Smooth muscle cell (in vitro differentiated cells): ENCODE results near the gene IL7R. TPM values are rescaled to one million over a fixed set of nuclear protein-coding genes. Genes with fewer than 3 reads are reported as not detected.

Experiments used
- DNase-seq: peaks from one replicate; lab custom pipeline; 2025; ENCODE audit not compliant: unreplicated experiment; lab: John Stamatoyannopoulos, UW
- H2AFZ ChIP-seq: fragments of 200-600 bp; sonication (generic); 2 replicates; pipeline ENCODE4 v1.6.0; 2016; ENCODE audit warnings: antibody characterized with exemption, low read depth, mild to moderate bottlenecking
- H3F3A ChIP-seq: fragments of 200-600 bp; sonication (generic); 2 replicates; pipeline ENCODE4 v1.6.0; 2017; ENCODE audit warnings: antibody characterized with exemption, low read depth
- H3K27ac ChIP-seq: fragments of 200-600 bp; sonication (generic); 2 replicates; pipeline ENCODE4 v1.5.1; 2016; ENCODE audit warnings: low read depth, mild to moderate bottlenecking
- H3K27me3 ChIP-seq: fragments of 200-600 bp; sonication (generic); 2 replicates; pipeline ENCODE4 v1.6.1; 2016; ENCODE audit warnings: low read depth, mild to moderate bottlenecking
- H3K36me3 ChIP-seq: fragments of 200-600 bp; sonication (generic); 2 replicates; pipeline ENCODE4 v1.5.1; 2016; ENCODE audit warnings: low read depth
- H3K4me1 ChIP-seq: fragments of 200-600 bp; sonication (generic); 2 replicates; pipeline ENCODE4 v1.5.1; 2016; ENCODE audit warnings: low read depth
- H3K4me2 ChIP-seq: fragments of 200-600 bp; sonication (generic); 2 replicates; pipeline ENCODE4 v1.6.0; 2016; ENCODE audit warnings: mild to moderate bottlenecking
- H3K4me3 ChIP-seq: fragments of 200-600 bp; sonication (generic); 2 replicates; pipeline ENCODE4 v1.5.1; 2016; ENCODE audit warnings: mild to moderate bottlenecking
- H3K79me2 ChIP-seq: fragments of 200-600 bp; sonication (generic); 2 replicates; pipeline ENCODE4 v1.6.0; 2016; ENCODE audit warnings: low read depth, mild to moderate bottlenecking
- H3K9ac ChIP-seq: fragments of 200-600 bp; sonication (generic); 2 replicates; pipeline ENCODE4 v1.6.0; 2016; ENCODE audit warnings: low read depth
- H3K9me3 ChIP-seq: fragments of 200-600 bp; sonication (generic); replicated peaks from 2 replicates; pipeline ENCODE4 v1.5.1; 2016; ENCODE audit warnings: low read depth
- H4K20me1 ChIP-seq: fragments of 200-600 bp; sonication (generic); 2 replicates; pipeline ENCODE4 v1.6.0; 2016; ENCODE audit warnings: low read depth
- CTCF ChIP-seq: fragments of 200-600 bp; sonication (generic); IDR thresholded peaks from 2 replicates; pipeline ENCODE4 v1.5.1; 2017; ENCODE audit warnings: borderline replicate concordance, mild to moderate bottlenecking, antibody characterized with exemption; ENCODE audit not compliant: insufficient read depth, poor library complexity, severe bottlenecking
- WGBS: methylation state at CpG from one replicate; pipeline ENCODE4 v1.1.7; 2016; ENCODE audit warnings: low lambda C conversion rate; 5-methylcytosine and 5-hydroxymethylcytosine counted together
- polyA plus RNA-seq: library from polyadenylated mRNA; unstranded; fragments of >200 nt; fragmentation: Nextera tagmentation; extraction: Ambion mirVana; gene quantifications from 2 replicates; pipeline ENCODE4 v1.2.1, GENCODE V29; 2016
- total RNA-seq: library from RNA; depleted of rRNA; stranded (reverse); fragments of >200 nt; gene quantifications from 2 replicates; pipeline ENCODE4 v1.2.3, GENCODE V29; 2014

Gene IL7R
- total and polyA plus RNA-seq, 2 experiments from 2014 or later: 4.4 to 15.9 TPM

DNA sequence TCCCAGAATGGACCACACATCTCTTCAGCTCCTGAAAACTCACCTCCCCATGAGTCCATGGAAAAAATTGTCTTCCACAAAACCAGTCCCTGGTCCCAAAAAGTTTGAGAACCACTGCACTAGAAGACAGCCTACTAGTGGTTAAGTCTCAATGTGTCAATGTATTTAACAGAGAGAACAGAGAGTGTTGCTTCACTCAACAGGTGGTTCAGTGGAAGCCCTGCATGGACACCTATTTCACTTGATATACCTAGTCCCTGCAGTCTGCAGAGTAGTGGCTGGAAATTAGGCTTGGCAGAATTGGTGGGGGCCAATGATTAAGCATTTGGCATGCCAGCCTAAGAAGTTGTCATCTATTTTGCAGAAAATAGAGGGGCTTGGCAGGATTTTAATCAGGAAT, 23.0 kb downstream of the IL7R start:
- H2AFZ ChIP-seq: no peak overlapping the region
- peaks cover 5% of the 10 kb centered on the region for H3K4me1 ChIP-seq
- no peak for TF ChIP-seq CTCF
- no peak overlapping the region for H3K4me3 ChIP-seq
- no peak overlapping the region for H3K27ac ChIP-seq
- no peaks in the 10 kb centered on the region for H3K79me2 ChIP-seq
- H3K9ac ChIP-seq: no peak overlapping the region
- H3K9me3 ChIP-seq: no peaks in the 10 kb centered on the region
- no peak for DNase-seq
- H3K4me2 ChIP-seq: no peak overlapping the region
- H4K20me1 ChIP-seq: no peaks in the 10 kb centered on the region
- no peaks in the 10 kb centered on the region for H3K27me3 ChIP-seq
- no peaks in the 10 kb centered on the region for H3F3A ChIP-seq
- H3K36me3 ChIP-seq: no peaks in the 10 kb centered on the region

GRCh38 chr5:35880156-35880555, 23.5 kb downstream of the IL7R start:
- H3K4me2 ChIP-seq: no peak overlapping the region
- H3K79me2 ChIP-seq: no peaks in the 10 kb centered on the region
- no peaks in the 10 kb centered on the region for H3K27me3 ChIP-seq
- TF ChIP-seq CTCF: no peak
- H3K4me3 ChIP-seq: no peak overlapping the region
- peaks cover 9% of the 10 kb centered on the region for H3K4me1 ChIP-seq
- no peak overlapping the region for H3K9ac ChIP-seq
- H3F3A ChIP-seq: peaks cover 4% of the 10 kb centered on the region
- WGBS: 95% methylated on average over 1 of the region's 1 CpG
- DNase-seq: no peak
- no peak overlapping the region for H2AFZ ChIP-seq
- H3K27ac ChIP-seq: no peak overlapping the region
- no peaks in the 10 kb centered on the region for H3K9me3 ChIP-seq
- H3K36me3 ChIP-seq: no peaks in the 10 kb centered on the region
- H4K20me1 ChIP-seq: no peaks in the 10 kb centered on the region

DNA sequence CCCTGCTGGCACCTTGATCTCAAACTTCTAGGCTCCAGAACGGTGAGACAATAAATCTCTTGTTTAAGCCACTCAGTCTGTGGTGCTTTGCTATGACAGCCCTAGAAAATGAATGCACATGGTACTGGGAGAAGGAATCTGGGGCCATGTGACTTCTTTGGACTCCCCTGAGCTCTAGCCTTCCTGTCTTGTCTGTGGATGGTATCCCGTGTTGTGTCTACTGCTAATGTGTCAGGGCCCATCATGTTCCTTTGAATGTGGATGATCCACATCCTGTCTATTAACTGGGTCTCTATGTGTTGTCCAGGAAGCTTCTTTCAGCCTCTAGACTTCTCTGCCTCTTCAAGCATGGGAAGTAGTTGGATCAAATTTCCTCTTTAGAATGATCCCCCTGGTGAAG, 25.1 kb downstream of the IL7R start:
- no peaks in the 10 kb centered on the region for H3K9me3 ChIP-seq
- H3K79me2 ChIP-seq: no peaks in the 10 kb centered on the region
- no peak overlapping the region for H2AFZ ChIP-seq
- peaks cover 9% of the 10 kb centered on the region for H3K4me1 ChIP-seq
- no peak overlapping the region for H3K9ac ChIP-seq
- H3K4me2 ChIP-seq: no peak overlapping the region
- no peak overlapping the region for H3K4me3 ChIP-seq
- H3F3A ChIP-seq: peaks cover 4% of the 10 kb centered on the region
- no peak for TF ChIP-seq CTCF
- no peaks in the 10 kb centered on the region for H4K20me1 ChIP-seq
- no peaks in the 10 kb centered on the region for H3K36me3 ChIP-seq
- no peaks in the 10 kb centered on the region for H3K27me3 ChIP-seq
- H3K27ac ChIP-seq: no peak overlapping the region
- no peak for DNase-seq
- 82% methylated on average over 2 of the region's 2 CpGs for WGBS

DNA sequence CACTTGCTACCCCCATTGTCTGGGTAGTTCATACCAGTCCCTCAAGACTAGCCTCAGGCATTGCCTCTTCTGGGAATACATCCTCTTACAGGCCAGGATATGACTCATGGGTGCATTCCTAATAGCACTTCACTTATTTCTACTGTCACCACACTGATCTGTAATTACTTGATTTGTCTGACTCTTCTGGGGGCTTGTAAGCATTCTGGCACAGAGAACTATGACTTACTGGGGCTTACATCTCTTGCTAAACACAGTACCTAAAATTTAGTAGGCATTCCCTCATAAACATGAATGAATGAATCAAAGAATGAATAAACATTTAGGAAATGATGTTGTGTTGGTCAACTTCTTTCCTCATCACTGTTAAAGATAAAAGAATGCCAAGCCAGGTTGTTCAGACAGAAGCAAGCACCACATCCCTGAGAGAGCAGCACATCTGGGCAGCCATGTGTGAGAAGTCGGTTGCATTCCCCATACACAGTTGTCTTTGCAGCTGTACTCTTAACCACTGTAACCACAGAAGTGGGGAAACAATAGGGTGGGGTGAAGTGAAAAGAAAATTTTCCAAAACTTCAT, 27.6 kb downstream of the IL7R start:
- no peaks in the 10 kb centered on the region for H3K27me3 ChIP-seq
- DNase-seq: no peak
- peak overlapping the region; percentile 61 for H3K4me2 ChIP-seq
- no peak overlapping the region for H3K9ac ChIP-seq
- no peak overlapping the region for H2AFZ ChIP-seq
- no peaks in the 10 kb centered on the region for H3K36me3 ChIP-seq
- no peak for TF ChIP-seq CTCF
- no peak overlapping the region for H3K4me3 ChIP-seq
- H3K9me3 ChIP-seq: no peaks in the 10 kb centered on the region
- H3F3A ChIP-seq: peaks cover 4% of the 10 kb centered on the region
- WGBS: 33% methylated on average over 1 of the region's 1 CpG
- H4K20me1 ChIP-seq: no peaks in the 10 kb centered on the region
- H3K27ac ChIP-seq: peak overlapping the region; percentile 72
- peaks cover 9% of the 10 kb centered on the region for H3K4me1 ChIP-seq
- no peaks in the 10 kb centered on the region for H3K79me2 ChIP-seq
